HEK293T (cell line): ENCODE data around the gene MT3.

ENCODE experiments used
- ARNT ChIP-seq: fragments of 450-650 bp; IDR thresholded peaks from 2 replicates; pipeline ENCODE4 v1.6.1; 2017; ENCODE audit warnings: mild to moderate bottlenecking
- BHLHE40 ChIP-seq: fragments of 450-650 bp; IDR thresholded peaks from 2 replicates; pipeline ENCODE4 v1.6.1; 2016; ENCODE audit warnings: mild to moderate bottlenecking, moderate library complexity, borderline replicate concordance
- FOXA1 ChIP-seq: fragments of 450-650 bp; IDR thresholded peaks from 2 replicates; pipeline ENCODE4 v1.6.1; 2016; ENCODE audit warnings: mild to moderate bottlenecking
- FOXK2 ChIP-seq: fragments of 450-650 bp; IDR thresholded peaks from 2 replicates; pipeline ENCODE4 v1.6.1; 2016; ENCODE audit warnings: mild to moderate bottlenecking
- FOXM1 ChIP-seq: fragments of 450-650 bp; IDR thresholded peaks from 2 replicates; pipeline ENCODE4 v1.6.1; 2017; ENCODE audit warnings: mild to moderate bottlenecking, borderline replicate concordance
- NFRKB ChIP-seq: fragments of 450-650 bp; IDR thresholded peaks from 2 replicates; pipeline ENCODE4 v1.6.1; 2016; ENCODE audit warnings: mild to moderate bottlenecking, moderate library complexity
- SP1 ChIP-seq: fragments of 450-650 bp; IDR thresholded peaks from 2 replicates; pipeline ENCODE4 v1.6.1; 2017
- SUZ12 ChIP-seq: fragments of 450-650 bp; IDR thresholded peaks from 2 replicates; pipeline ENCODE4 v1.6.1; 2016; ENCODE audit warnings: mild to moderate bottlenecking
- ZNF384 ChIP-seq: fragments of 450-650 bp; IDR thresholded peaks from 2 replicates; pipeline ENCODE4 v1.6.1; 2016

DNA sequence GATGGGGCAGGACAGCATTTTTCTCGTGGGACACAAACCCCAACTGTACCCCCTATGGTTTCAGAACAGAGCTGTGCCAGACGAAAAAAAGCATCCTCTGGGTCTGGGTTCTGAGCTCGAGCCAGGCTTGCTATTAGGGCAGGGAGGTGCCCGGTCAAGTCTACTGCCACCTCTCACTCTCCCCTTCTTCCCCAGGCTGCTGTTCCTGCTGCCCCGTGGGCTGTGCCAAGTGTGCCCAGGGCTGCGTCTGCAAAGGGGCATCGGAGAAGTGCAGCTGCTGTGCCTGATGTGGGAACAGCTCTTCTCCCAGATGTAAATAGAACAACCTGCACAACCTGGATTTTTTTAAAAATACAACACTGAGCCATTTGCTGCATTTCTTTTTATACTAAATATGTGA, 37.4 kb downstream of the MT3 start:
- TF ChIP-seq ARNT (no peak), SUZ12 (no peak), FOXA1 (no peak), BHLHE40 (no peak), ZNF384 (no peak), NFRKB (no peak), FOXM1 (no peak), SP1 (no peak), FOXK2 (no peak)
